ENCODE results near the gene GSTM1.
"Not testable (repeated sequence)": the region's sequence is repeated elsewhere in the genome, so short reads cannot be mapped to it uniquely, and the experiment has no call there.

The GSTM1 gene

GRCh38 chr1:109658533-109659042 lies 29.0 kb upstream of the GSTM1 start:
- no peak overlapping the region for H3K4me3 ChIP-seq (ENCODE audit: low read depth, low read length)
- ChIA-PET POLR2A (interaction anchor here (0.7 kb wide), 1 partner anchor 21 kb away, joined by 3 read pairs; no protein-coding TSS in a partner anchor), CTCF (interaction anchor here (11.7 to 16.1 kb wide), 2 partner anchors 20 to 114 kb away, joined by 228 to 344 read pairs; no protein-coding TSS in a partner anchor)
- DNase-seq (ENCODE audit: low read depth, low spot score): no peak
- TF ChIP-seq, protein P1, sequence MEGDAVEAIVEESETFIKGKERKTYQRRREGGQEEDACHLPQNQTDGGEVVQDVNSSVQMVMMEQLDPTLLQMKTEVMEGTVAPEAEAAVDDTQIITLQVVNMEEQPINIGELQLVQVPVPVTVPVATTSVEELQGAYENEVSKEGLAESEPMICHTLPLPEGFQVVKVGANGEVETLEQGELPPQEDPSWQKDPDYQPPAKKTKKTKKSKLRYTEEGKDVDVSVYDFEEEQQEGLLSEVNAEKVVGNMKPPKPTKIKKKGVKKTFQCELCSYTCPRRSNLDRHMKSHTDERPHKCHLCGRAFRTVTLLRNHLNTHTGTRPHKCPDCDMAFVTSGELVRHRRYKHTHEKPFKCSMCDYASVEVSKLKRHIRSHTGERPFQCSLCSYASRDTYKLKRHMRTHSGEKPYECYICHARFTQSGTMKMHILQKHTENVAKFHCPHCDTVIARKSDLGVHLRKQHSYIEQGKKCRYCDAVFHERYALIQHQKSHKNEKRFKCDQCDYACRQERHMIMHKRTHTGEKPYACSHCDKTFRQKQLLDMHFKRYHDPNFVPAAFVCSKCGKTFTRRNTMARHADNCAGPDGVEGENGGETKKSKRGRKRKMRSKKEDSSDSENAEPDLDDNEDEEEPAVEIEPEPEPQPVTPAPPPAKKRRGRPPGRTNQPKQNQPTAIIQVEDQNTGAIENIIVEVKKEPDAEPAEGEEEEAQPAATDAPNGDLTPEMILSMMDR (IDR thresholded peaks at IDR 0.05; ENCODE audit: insufficient read depth, low read length, missing control alignments): no peak

DNA sequence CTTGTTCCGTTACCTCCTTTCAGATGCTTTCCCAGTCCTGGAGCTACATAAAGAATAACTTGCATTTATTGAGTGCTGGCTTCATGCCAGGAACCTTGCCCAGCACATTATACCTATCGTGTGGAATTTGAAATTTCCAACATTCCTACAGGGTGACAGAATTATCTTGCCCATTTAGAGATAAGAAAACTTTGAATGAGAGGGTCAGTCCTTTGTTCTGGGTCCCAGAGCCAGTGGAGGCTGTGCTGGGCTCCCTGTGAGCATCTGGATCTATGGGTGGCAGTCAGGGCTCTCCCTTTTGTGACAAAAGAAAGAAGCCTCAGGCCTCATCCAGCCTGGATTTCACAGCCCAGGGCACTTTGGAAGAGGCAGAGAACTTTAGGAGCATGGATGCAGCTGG lies 28.5 kb upstream of the GSTM1 start:
- CTCF ChIA-PET: interaction anchor here (0.8 to 16.1 kb wide), 4 partner anchors 16 to 114 kb away, joined by 3 to 344 read pairs (median 128); no protein-coding TSS in a partner anchor
- POLR2A ChIA-PET: no interaction called here
- TF ChIP-seq, protein P1 (IDR thresholded peaks at IDR 0.05; ENCODE audit: insufficient read depth, low read length, missing control alignments): no peak
- H3K4me3 ChIP-seq (ENCODE audit: low read depth, low read length): no peak overlapping the region
- DNase-seq (ENCODE audit: low read depth, low spot score): no peak

DNA sequence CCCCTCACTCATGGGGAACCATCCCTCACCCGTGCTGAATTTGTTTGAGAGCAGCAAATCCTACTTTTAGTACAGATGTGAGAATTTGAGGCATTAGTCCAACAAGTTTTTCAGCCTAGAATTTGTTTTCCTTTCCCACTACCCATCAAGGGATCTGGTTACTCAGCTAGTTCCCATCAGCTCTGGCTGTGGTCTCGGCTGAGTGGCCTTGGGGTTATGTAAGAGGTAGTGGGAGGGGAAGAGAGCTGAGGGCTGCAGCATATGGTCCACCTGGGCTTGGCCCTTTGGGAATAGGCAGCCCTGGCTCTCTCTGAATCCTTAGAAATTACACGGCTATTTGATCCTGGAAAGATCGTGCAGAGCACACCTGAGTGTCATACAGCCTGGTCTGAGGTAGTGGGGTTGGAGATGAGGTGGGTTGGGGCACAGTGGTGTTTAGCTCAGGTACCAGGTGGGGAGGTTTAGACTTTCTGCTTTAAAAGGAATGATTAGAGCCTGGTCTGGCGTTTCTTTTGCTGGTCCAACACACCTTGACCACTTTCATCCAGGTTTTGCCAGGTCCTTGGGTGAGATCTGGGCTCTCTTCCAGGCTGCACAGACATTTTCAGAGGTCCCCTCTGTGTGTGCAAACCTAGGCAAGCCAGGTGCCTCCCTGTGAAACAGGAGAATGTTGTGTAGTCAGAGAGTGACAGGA lies 27.5 kb upstream of the GSTM1 start:
- no peak overlapping the region for H3K4me3 ChIP-seq (ENCODE audit: low read depth, low read length)
- CTCF ChIA-PET: interaction anchor here (0.8 to 16.1 kb wide), 5 partner anchors 10 to 324 kb away, joined by 3 to 228 read pairs (median 5); partner anchors contain the start of gene AHCYL1
- TF ChIP-seq, protein P1 (IDR thresholded peaks at IDR 0.05; ENCODE audit: insufficient read depth, low read length, missing control alignments): no peak
- POLR2A ChIA-PET: no interaction called here
- DNase-seq (ENCODE audit: low read depth, low spot score): no peak

- DNase-seq (ENCODE audit: low read depth, low spot score); POLR2A ChIA-PET; H3K4me3 ChIP-seq (ENCODE audit: low read depth, low read length): not testable (repeated sequence)
- CTCF ChIA-PET: interaction anchor here (1.1 to 16.1 kb wide), 4 partner anchors 10 to 324 kb away, joined by 4 to 228 read pairs (median 16); partner anchors contain the start of gene AHCYL1
Observed at GRCh38 chr1:109660691-109661026, 27.0 kb upstream of the GSTM1 start.

- CTCF ChIA-PET: interaction anchor here (0.7 to 16.1 kb wide), 7 partner anchors 9 to 323 kb away, joined by 3 to 228 read pairs (median 4); partner anchors contain the start of gene AHCYL1
Observed at GRCh38 chr1:109661391-109661790, 26.2 kb upstream of the GSTM1 start.

DNA sequence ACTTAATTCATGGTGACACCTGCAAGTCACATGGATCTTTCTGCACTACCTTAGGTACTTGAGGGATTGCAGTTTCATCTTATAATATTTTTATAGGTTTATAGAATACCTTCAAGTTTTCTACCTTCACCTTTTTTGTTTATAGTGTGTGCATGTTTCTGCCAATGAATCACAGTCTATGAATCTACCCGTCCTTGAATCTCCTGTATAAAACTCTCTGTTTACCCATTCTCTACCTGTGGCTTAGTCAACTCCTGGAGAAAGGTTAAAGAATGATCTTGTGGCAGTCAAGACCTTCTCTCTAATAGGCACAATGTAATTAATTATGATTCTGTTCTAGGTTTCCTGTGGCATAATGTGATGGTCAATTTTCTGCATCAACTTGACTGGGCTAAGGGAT lies 22.9 kb upstream of the GSTM1 start:
- DNase-seq (ENCODE audit: low read depth, low spot score): no peak
- no peak overlapping the region for H3K4me3 ChIP-seq (ENCODE audit: low read depth, low read length)
- CTCF ChIA-PET: no interaction called here
- TF ChIP-seq, protein P1 (IDR thresholded peaks at IDR 0.05; ENCODE audit: insufficient read depth, low read length, missing control alignments): no peak
- POLR2A ChIA-PET: no interaction called here

More at GRCh38 chr1:109661391-109661790, 26.2 kb upstream of the GSTM1 start:
- POLR2A ChIA-PET: interaction anchor here (0.6 kb wide), 1 partner anchor 136 kb away, joined by 4 read pairs; no protein-coding TSS in a partner anchor
- H3K4me3 ChIP-seq (ENCODE audit: low read depth, low read length): no peak overlapping the region
- DNase-seq (ENCODE audit: low read depth, low spot score): no peak
- TF ChIP-seq, protein P1 (IDR thresholded peaks at IDR 0.05; ENCODE audit: insufficient read depth, low read length, missing control alignments): no peak
